ENCODE data around the gene RCAN3. TPM values are rescaled to one million over a fixed set of nuclear protein-coding genes. Genes with fewer than 3 reads are reported as not detected.

The RCAN3 gene
- total and polyA plus RNA-seq, 7 donors, result 3.0 to 19.1 (median 6.4) TPM

DNA sequence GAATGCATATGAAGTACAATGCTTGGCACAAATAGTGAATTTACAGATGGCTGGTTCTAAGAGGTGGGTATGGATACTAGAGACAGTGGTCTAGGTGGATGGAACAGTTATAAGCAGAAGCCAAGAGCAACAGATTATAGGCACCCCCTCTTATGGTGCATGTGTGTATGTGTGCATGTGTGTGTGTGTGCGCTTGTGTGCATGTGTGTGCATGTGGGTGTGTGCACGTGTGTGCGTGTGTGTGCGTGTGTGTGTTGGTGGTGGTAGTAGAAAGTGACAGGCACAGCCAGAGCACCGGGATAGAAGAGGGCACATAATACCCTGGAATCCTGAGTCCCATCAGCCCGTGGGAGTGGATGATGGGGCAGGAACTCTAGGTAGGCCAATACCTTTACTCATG is 54.6 kb downstream of the RCAN3 start:
- Histone ChIP-seq H3K27ac (no peak overlapping the region), H3K9me3 (no peaks in the 10 kb centered on the region), H3K27me3 (peaks cover 24 to 62% (median 37%) of the 10 kb centered on the region in 3 donors), H3K36me3 (no peaks in the 10 kb centered on the region), H3K4me1 (peaks cover 0 to 11% (median 9%) of the 10 kb centered on the region in 4 donors), H3K4me3 (no peak overlapping the region)
- TF ChIP-seq POLR2A (IDR thresholded peaks at IDR 0.05) (no peak), CTCF (IDR thresholded peaks at IDR 0.05) (no peak), POLR2AphosphoS5 (IDR thresholded peaks at IDR 0.05) (no peak), EP300 (IDR thresholded peaks at IDR 0.05) (no peak)
- intact Hi-C loops (cut with DNase I), result no loop called here
- no peak for DNase-seq
- 94 to 97% methylated on average over 6 of the region's 6 CpGs for WGBS, 2 donors

DNA sequence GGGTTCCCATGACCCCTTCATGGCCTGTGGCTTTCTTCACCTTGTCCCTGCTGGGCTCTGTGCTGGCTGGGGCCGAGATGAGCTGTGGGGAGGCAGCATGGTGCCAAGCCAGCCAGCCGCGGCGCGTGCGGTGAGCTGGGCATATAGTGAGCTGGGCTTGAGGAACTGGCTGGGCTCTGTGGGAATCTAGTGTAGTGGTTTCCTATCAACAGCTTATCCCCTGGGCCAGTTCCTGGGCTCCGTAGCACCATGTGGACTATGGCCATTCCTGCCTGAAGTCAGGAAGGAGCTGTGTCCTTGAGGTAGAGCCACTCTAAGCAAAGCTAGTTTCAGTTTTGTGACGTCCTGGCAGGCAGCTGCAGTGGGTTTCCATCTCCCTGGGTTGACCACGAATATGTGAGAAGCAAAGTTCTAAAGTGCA is 55.1 kb downstream of the RCAN3 start:
- Histone ChIP-seq H3K4me3 (no peak overlapping the region), H3K36me3 (no peaks in the 10 kb centered on the region), H3K27me3 (peaks cover 24 to 62% (median 37%) of the 10 kb centered on the region in 3 donors), H3K4me1 (peaks cover 0 to 11% (median 9%) of the 10 kb centered on the region in 4 donors), H3K9me3 (no peaks in the 10 kb centered on the region), H3K27ac (no peak overlapping the region)
- intact Hi-C loops (cut with DNase I), result no loop called here
- TF ChIP-seq POLR2AphosphoS5 (IDR thresholded peaks at IDR 0.05) (no peak), EP300 (IDR thresholded peaks at IDR 0.05) (no peak), POLR2A (IDR thresholded peaks at IDR 0.05) (no peak), CTCF (IDR thresholded peaks at IDR 0.05) (no peak)
- WGBS, 2 donors, result 74 to 77% methylated on average over 9 of the region's 9 CpGs
- no peak for DNase-seq

DNA sequence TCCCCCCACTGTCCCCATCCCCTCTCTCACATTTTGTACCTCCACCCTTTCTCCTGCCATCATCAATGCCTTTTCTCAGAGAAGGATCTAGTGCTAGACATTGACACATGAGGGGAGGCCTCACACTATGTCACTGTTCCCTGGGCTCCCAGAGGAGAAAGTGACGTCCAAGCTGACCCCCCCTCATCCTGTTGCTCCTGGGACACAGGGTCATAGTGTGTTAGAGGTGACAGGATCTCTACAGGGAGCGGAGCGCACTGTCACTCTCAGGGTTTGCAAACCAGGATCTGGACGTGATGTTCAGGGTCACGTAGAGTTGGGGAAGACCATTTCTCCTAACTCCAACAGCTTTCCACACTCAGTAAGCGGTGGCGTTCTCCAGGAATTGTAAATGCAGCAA is 55.8 kb downstream of the RCAN3 start:
- peaks cover 0 to 11% (median 9%) of the 10 kb centered on the region in 4 donors for H3K4me1 ChIP-seq
- WGBS, 2 donors, result 84 to 87% methylated on average over 7 of the region's 7 CpGs
- H3K27me3 ChIP-seq, result peaks cover 24 to 59% (median 37%) of the 10 kb centered on the region in 3 donors
- intact Hi-C loops (cut with DNase I), result no loop called here
- no peak overlapping the region for H3K4me3 ChIP-seq
- H3K36me3 ChIP-seq, result no peaks in the 10 kb centered on the region
- H3K9me3 ChIP-seq, result no peaks in the 10 kb centered on the region
- no peak for DNase-seq
- TF ChIP-seq CTCF (IDR thresholded peaks at IDR 0.05), result no peak
- no peak for TF ChIP-seq EP300 (IDR thresholded peaks at IDR 0.05)
- TF ChIP-seq POLR2AphosphoS5 (IDR thresholded peaks at IDR 0.05), result no peak
- TF ChIP-seq POLR2A (IDR thresholded peaks at IDR 0.05), result no peak
- no peak overlapping the region for H3K27ac ChIP-seq

- Histone ChIP-seq H3K9me3 (no peaks in the 10 kb centered on the region), H3K4me1 (peaks cover 0 to 11% (median 9%) of the 10 kb centered on the region in 4 donors), H3K27me3 (peaks cover 24 to 53% (median 37%) of the 10 kb centered on the region in 3 donors), H3K27ac (no peak overlapping the region), H3K4me3 (no peak overlapping the region), H3K36me3 (no peaks in the 10 kb centered on the region)
- 44 to 57% methylated on average over 12 of the region's 12 CpGs for WGBS, 2 donors
- TF ChIP-seq POLR2AphosphoS5 (IDR thresholded peaks at IDR 0.05) (no peak), CTCF (IDR thresholded peaks at IDR 0.05) (no peak), POLR2A (IDR thresholded peaks at IDR 0.05) (no peak), EP300 (IDR thresholded peaks at IDR 0.05) (no peak)
- no peak for DNase-seq
- intact Hi-C loops (cut with DNase I), result no loop called here
Measured at GRCh38 chr1:24558902-24559791, 56.5 kb downstream of the RCAN3 start.

Data from sigmoid colon (tissue), 7 donors.